Activated CD8-positive, alpha-beta memory T cell treated with anti-CD3 and anti-CD28 coated beads for 48 hours (primary cell): ENCODE measurements around the gene MPV17L2.

Experiments used
- DNase-seq, 3 experiments: peaks; one replicate each; pipeline ENCODE4 v3.0.0-alpha.2; 2020; ENCODE audit warnings: low read depth in 2 of 3, low spot score in 2 of 3

The MPV17L2 gene

DNA sequence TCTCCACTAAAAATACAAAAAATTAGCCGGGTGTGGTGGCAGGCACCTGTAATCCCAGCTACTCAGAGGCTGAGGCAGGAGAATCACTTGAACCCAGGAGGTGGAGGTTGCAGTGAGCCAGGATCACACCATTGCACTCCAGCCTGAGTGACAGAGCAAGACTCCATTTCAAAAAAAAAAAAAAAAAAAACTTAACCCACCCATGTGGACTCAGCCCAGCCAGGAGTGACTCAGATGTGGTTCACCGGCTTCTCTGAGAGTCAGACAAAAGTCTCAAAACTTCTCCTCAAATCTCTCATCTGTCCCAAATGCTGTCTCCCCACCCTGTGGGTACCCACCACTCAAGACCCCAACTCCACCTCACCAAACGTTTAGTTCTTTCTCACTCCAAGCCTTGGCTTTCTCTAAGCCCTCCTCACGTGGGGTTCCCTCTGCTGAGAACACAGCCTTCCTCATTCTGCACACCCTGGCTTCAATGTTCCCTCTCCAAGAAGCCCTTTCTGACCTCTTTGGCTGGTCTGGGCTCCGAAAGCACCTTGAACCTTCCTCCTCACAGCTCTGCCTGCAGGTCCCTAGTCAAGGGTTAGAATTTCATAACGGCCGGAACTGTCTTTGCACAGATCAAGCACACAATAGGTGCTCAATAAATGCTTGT is 21.9 kb downstream of the MPV17L2 start:
- DNase-seq = no peak

DNA sequence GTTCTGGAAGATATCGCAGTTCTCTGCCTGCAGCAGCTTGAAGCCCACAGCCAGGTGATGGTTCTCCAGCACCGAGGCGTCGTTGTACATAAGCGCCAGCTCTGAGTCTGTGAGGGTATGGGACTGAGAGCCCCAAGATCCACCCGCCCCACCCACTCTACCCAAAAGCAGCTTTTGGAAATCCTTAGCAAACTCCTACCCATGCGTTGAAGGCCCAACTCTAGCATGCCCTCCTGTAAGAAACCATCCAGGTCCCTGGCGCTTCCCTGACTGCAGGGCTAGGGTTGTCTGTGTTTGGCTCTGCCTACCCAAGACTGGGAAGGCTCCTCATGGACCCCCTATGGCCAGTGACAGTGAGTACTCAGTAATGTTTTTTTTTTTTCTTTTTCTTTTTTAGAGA is 23.8 kb downstream of the MPV17L2 start:
- no peak for DNase-seq

DNA sequence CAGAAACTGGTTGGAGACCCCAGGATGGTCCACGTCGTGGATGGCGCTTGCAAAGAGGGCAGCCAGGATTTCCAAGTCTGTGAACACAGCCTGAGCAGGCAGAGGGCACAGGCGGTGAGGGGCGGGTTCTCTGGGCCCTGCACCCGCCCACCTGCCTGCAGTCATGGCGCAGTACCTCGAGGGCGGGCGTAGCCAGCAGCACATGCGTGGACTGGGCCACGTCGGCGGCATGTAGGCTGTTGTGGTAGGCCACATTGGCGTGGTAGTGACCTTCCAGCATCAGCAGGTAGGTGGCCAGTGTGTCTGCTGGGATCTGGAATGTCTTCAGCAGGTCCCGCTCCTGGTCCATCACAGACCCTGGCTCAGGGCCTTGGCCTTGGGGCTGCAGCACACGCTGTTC is 25.1 kb downstream of the MPV17L2 start:
- no peak for DNase-seq

DNA sequence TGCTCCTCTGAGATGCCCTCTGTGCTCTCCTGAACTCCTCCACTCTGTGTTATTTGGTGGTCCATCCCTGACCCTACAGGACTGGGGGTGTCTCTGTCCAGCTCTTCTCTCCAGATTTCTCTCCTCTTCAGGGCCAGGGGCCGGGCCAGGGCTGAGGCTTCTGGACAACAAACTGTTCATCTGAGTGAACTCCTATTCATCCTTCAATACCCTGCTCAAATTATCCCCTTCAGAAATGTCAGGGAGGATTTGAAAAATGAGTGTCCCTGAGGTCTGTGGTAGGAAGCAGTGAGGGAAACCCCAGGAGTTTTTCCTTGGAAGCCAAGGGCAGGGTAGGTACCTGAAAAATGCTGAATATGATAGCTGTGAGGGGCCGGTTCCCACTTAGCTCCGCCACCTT is 25.6 kb downstream of the MPV17L2 start:
- no peak for DNase-seq

DNA sequence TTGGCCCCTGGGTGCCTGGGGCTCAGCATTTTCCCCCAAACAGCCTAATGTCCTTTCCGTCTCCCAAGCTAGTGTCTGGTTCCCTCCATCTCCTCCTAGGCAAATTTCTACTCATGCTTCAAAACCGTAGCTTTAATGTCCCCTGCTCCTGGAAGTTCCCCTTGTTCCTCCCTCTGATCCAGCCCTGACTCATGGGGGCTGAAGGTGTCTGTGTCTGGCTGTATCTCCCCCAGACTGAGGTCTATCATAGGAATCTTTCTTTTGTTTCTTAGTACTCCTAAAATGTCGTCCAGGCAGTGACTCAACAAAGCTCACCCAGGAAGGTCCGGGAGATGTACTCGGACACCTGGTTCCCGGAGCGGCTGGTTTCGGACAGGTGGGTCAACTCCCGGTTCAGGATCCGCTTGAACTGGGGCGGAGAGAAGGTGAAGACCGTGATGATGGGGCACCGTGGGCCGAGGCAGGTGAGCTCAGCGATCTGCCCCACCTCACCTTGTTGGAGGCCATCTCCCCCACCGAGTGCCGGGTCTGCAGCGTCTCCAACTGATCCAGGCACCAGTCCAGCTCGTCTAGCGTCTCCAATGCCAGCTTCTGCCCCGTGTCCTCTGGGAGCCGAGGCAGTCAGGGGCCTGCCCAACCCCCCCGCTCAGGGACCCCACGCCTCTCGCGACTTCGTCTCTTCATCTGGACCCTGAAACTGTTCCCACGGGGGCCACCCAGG is 27.1 kb downstream of the MPV17L2 start:
- DNase-seq = no peak

DNA sequence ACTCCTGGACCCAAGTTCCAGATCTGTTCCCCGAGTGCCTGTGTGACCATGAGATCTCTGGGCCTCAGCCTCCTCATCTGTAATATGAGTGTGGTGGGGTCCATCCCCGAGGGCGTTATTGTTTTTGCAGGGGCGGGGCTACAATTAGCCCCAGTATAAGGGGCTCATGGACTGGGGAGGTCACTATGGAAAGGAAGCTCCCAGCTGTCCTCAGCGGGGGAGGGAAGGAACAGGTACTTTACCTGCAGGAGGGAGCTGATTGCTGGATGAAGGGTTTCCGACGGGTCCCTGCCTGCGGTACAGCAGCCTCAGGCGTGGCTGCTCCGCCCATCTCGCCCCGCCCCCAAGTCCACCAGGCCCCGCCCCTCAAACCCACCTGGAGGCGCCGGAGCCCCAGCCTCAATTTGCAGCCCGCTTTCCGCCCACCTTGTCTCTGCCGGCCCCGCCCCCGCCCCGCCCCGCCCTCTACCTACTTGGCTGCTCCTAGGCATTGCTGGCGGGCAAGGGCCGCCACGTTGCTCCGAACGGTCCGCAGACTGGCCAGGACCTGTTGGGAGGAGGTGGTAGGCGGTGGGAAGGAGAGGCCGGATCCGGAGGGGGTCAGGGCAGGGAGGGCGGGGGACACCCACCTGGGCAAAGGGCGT is 27.7 kb downstream of the MPV17L2 start:
- no peak for DNase-seq

DNA sequence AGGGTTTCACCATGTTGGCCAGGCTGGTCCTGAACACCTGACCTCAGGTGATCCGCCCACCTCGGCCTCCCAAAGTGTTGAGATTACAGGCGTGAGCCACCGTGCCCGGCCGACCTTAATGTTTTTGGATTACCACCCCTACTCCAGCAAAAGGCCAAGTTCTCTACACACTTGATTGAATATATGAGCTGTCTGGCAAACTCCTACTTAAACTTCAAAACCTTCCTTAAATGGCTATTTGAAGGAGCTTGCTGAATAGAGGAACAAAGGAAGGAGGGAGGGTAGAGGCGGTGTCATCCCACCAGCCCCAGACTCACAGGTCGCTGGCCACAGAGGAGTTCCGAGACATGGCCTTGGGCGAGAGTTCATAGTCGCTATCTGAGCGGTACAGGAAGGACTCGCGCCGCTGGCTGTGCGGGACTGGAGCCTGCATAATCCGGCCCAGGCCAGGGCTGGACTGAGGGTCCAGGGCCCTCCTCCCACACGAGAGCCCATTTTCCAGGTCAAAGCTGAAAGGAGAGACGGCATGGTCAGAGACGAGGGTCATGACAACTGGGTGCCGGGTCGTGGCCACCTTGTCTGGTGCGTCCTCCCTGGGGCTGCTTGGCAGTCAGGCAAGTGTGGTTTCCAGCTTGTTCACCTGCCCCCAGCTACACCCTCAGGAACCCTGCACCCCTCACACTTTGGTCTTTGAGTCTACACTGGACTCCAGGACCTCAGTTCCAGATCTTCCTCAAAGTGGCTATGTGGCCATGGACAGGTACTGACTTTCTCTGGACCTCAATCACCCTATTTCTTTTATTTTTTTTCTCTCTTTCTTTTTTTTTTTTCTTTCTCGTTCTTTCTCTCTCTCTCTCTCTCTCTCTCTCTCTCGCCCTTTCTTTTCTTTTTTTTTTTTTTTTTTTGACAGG is 29.1 kb downstream of the MPV17L2 start:
- no peak for DNase-seq

DNA sequence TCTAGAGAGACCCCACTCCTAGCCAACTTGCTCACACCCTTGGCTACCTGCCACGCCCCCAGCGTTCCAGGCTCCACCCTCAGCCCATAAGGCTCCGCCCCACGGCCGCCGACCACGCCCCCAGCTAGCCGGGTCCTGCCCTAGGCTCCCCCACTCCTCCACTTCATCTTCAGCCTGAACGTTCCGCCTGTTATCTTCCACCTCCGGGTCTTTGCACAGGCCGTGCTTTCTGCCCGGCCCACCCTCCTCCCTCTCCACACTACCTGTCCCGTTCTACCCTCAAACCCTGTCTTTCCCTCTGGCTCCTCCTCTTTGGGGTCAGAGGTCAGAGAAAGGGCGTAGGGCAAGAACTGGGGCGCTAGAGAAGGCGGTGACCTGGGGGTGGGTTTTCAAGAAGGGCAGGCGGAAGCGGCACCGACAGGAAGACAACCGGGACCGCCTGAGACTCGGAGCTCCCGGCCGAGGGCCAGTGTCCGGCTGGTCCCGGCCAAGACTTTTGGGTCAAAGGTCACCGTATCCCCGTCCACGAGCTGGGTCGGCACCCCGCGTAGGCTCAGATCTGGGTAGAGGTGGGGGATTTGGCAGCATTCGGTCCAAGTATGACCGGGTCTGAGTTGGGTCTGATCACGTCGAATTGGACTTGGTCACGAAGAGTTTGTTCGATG is 31.0 kb downstream of the MPV17L2 start:
- no peak for DNase-seq

DNA sequence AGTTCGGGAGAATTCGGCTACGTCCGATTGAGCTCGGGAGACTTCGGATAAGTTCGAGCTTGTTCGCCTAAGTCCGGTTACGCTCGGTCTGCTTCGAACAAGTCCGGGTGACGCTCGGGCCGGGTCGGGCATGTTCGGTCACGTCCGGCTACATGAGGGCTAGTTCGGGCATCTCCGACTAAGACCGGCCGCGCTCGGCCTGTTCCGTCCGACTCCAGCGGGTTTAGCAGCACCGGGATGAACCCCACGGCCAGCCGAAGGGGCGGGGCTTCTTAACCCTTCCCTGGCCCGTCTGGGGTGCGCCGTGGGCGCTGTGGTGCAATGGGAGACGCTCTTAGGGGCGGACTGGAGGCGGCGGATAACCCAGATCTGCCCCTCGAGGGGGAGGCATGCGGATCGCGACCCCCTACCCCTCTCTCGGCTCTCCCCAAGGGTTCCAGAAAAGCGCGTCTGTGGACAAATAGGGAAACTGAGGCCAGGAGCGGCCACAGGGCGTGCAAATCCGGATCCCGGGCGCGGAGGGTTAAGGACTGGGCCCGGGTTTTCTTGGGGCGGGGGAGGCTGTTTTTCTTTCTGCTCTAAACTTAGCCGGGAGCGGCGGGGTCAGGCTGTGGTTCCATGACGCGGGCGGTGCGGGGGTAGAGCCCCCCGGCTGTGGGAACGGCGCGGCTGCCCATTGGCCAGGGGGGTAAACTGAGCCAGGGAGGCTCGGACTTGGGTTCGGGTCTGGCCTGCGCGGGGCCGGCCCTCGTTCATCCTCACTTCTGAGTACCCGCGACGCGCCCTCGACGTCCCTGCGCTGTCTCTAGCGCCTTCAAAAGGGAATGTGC is 31.7 kb downstream of the MPV17L2 start:
- peak; percentile 62 to 78 (median 78) for DNase-seq

DNA sequence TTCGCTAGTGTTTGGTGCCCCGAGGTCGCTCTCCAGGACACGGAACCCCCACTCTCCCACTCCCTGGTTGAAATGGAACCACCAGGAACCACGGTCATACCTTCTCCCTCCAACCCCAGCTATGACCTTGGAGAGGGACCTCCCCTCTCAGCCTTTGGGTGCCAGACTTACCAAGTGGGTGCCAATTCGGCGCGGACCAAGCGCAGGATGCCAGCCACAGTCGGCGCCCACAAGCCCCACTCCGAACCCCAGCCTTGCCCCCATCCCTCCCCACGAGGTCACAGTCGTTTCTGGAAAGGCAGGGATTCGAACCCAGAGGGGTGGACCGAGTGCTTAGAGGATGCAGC is 32.3 kb downstream of the MPV17L2 start:
- DNase-seq = no peak

DNA sequence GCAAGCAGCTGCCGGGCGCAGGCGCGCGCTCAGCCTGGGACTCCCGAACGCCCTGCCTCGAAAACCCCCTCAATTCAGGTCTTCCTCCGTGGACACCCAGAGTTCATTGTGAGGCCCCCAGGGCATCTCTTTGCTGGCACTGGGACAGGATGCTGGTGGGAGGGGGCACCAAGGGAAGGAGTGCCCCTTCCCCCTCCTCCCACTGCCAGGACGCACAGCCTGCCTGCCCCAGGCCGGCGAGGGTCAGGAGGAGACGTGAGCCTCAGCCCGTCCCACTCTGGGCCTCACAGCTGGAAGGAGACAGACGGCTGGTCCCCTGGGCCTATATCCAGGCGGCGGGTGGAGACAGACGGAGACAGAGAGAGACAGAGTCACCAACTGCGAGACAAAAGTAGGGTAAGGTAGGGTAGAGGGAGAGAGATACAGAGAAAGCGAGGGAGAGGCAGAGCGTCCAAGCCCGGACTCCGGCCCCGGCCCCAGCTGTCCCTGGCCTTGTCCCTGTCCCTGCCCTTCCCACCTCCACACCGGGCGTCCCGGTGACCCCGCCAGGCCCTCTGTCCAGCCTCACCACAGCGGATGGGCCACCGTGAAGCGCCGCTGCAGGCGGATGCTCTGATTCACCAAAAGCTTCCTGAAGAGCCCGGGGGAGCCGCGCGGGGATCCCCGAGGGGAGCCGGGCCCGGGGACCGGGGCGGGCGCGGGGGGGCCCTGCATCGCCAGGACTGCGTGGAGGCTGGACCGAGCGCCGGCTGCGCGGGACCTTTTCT is 32.9 kb downstream of the MPV17L2 start, which contains the start of gene PDE4C:
PDE4C (minus strand) TSS at position 737 of the 767 bp plus-strand sequence; CDS start at position 714, 23 bp downstream.
- DNase-seq = no peak

DNA sequence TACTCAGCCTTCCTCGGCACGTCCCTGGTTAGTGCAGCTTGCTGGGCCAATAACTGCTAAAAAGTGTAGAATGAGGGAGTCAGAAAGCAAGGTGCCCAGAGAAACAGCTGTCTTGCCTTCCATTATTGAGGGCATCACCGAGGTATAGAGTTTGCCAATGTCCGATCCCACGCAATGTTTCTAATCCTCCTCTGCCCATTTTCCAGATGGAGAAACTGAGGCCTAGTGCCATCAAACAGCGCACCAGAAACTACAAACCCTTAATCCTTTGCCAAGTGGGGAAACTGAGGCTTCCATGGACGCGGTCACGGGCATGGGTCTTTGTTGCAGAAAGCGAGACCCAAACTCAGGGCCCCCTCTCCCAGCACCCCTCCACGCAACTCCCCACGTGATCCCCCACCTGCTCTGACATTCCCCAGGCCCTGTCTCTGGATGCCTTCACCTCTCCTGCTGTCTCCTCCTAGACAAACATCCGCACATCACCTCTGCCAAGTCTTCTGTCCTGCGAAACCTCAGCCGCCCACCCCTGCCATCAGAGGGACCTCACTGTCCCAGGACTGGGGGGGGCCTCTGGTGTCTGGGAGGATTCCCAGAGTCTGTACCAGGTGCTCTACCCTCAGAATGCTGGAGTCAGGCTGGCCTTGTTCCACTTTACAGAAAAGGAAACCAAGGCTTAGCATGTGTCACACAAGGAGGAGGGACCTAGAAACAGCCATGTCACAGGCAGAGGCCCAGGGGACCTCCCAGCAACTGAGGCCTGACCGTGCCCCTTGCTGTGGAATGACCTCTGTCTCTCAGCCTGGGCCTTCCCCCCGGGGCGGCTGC is 34.1 kb downstream of the MPV17L2 start:
- DNase-seq = no peak

DNA sequence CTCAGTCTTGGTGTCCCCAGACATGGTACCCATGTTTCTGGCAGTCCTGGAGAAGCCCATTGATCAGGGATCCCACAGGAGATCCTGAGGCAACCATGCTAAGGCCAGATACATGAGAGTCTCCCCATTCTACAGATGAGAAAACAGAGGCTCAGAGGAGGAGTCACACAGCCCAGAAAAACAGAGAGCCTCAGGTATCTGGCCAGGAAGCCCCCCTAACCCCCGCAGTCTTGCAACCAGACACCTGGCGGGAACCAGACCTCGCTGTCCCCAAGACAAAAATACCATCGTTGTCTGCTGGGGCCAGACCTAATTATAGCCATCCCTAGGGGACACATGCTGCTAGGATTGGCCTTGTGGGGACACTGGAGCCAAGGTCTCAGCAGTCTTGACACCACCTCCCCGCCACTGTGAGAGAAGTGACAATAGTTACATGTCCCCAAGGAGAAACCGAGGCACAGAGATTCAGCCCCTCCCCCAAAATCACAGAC is 34.8 kb downstream of the MPV17L2 start:
- no peak for DNase-seq

DNA sequence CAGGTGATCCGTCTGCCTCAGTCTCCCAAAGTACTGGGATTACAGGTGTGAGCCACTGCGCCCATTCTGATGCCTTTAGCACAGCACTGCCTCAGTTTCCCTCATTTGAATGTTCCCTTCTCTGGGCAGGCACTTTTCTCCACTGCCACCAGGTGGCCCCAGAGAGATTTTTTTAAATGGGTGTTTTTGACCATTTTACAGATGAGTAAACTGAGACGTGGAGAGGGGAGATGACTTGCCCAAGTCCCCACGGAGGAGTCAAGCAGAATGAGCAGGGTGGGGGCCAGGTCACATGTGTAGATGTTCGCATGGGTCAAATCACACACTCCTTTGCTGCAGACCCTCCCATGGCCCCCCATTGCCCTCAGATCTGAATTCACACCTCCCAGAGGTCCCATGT is 36.5 kb downstream of the MPV17L2 start:
- DNase-seq = no peak

DNA sequence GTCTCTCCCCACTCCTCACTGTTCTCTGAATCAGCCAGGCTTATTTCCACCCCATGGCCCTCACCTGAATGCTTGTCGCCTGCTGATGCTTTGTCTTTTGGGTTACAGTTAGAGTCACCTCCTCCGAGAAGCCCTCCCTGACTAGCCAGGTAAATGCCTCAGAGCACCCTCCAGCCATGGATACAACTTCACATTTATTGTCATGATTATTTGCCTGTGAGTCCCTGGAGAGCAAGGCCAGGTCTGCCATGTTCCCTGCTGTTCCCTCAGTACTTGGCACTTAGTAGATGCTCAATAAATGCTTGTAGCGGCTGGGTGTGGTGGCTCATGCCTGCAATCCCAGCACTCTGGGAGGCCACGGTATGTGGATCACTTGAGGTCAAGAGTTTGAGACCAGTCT is 36.9 kb downstream of the MPV17L2 start:
- no peak for DNase-seq

DNA sequence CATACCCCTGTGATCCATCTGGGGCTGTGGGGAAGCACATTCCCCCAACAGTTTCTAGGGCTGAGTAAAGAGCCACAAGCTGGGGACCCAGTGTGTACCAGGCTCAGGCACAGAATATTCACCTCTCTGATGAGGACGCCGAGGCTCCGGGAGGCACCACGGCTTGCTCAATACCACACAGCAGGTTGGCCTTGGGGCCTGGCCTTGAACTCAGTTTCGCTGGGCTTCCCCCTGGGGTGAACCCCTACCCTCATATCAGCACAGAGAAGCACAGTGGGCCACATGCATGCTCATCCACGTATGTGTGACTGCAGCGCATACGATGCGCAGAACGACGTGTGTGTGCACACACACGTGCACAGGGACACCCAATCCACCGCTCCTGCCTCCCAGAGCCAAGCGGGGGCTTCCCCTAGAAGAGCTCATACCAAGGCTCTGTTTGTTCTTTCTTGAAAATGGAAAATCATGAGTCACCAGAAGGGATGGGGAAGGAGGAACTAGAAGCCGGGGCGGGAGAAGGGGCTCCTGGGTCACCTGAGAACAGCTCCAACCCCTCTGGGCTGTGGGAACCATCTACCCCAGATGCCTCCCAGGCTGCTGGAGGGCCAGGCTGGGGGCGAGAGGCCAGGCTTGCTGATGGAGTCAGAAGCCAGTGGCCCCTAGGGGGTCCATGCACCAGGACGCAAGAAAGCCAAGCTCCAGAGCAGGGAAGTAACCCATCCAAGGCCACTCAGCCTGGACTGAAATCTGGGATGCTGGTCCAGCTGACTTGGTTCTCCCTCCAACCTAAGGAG is 38.1 kb downstream of the MPV17L2 start:
- DNase-seq = no peak

DNA sequence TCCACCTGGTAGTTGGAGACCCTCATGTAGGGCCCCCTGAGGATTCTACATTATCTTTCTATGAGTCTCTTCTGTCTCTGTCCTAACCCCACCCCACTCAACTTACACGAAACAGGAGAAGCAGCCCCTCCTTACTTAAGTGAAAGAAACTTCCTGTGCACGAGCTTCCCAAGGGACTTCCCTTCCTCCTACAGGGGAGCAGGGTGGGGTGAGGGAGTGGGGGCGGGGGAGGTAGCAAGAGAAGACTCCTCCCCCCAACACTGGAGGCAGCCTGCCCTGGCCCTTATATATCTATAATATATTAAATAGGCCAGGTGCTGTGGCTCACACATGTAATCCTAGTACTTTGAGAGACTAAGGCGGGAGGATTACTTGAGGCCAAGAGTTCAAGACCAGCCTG is 38.8 kb downstream of the MPV17L2 start:
- DNase-seq = no peak
